GM23338 (cell line): ENCODE data around the gene ACO2. TPM values are rescaled to one million over a fixed set of nuclear protein-coding genes. Genes with fewer than 3 reads are reported as not detected.

Experiments used
- polyA plus RNA-seq: library from polyadenylated mRNA; unstranded; fragments of >200 nt; fragmentation: Nextera tagmentation; extraction: Ambion mirVana; gene quantifications from 2 replicates; pipeline ENCODE4 v1.2.1, GENCODE V29; 2016
- total RNA-seq: library from RNA; depleted of rRNA; stranded (reverse); fragments of >200 nt; shearing (Covaris generic); gene quantifications from 2 replicates; pipeline ENCODE4 v1.2.3, GENCODE V29; 2014; rRNA removed

The ACO2 gene
- total and polyA plus RNA-seq, 2 experiments from 2014 or later, result 36.2 to 79.7 TPM

Other genes starting within 250 kb of the ACO2 start
- gene CHADL, start 228.2 kb upstream of the ACO2 start, total RNA-seq, result 1.5 and 1.6 TPM in 2 replicates
- 0.70 TPM in 1 of 2 replicates, not detected in the other for gene CHADL, start 228.2 kb upstream of the ACO2 start, polyA plus RNA-seq
- 133 and 141 TPM in 2 replicates for gene RANGAP1, start 182.9 kb upstream of the ACO2 start, total RNA-seq
- gene RANGAP1, start 182.9 kb upstream of the ACO2 start, polyA plus RNA-seq, result 54.2 and 54.7 TPM in 2 replicates
- gene ZC3H7B, start 167.6 kb upstream of the ACO2 start, total RNA-seq, result 51.3 and 61.5 TPM in 2 replicates
- gene ZC3H7B, start 167.6 kb upstream of the ACO2 start, polyA plus RNA-seq, result 5.7 and 7.0 TPM in 2 replicates
- gene TEF, start 87.2 kb upstream of the ACO2 start, total RNA-seq, result 7.0 and 7.2 TPM in 2 replicates
- 2.3 and 2.4 TPM in 2 replicates for gene TEF, start 87.2 kb upstream of the ACO2 start, polyA plus RNA-seq
- gene TOB2, start 22.3 kb upstream of the ACO2 start, total RNA-seq, result 43.0 and 47.2 TPM in 2 replicates
- gene TOB2, start 22.3 kb upstream of the ACO2 start, polyA plus RNA-seq, result 26.7 and 27.3 TPM in 2 replicates
- gene PHF5A, start 425 bp upstream of the ACO2 start, total RNA-seq, result 108 and 115 TPM in 2 replicates
- 49.4 and 52.4 TPM in 2 replicates for gene PHF5A, start 425 bp upstream of the ACO2 start, polyA plus RNA-seq
- 18.6 and 19.0 TPM in 2 replicates for gene POLR3H, start 75.4 kb downstream of the ACO2 start, total RNA-seq
- 26.5 and 28.7 TPM in 2 replicates for gene POLR3H, start 75.4 kb downstream of the ACO2 start, polyA plus RNA-seq
- gene CSDC2, start 91.9 kb downstream of the ACO2 start, total RNA-seq, result 0.35 and 0.47 TPM in 2 replicates
- gene CSDC2, start 91.9 kb downstream of the ACO2 start, polyA plus RNA-seq, result 0.45 and 0.50 TPM in 2 replicates
- 8.7 and 12.1 TPM in 2 replicates for gene PMM1, start 120.7 kb downstream of the ACO2 start, total RNA-seq
- 9.9 TPM in 2 replicates for gene PMM1, start 120.7 kb downstream of the ACO2 start, polyA plus RNA-seq
- gene DESI1, start 151.9 kb downstream of the ACO2 start, total RNA-seq, result 40.4 and 53.8 TPM in 2 replicates
- gene DESI1, start 151.9 kb downstream of the ACO2 start, polyA plus RNA-seq, result 33.7 and 37.9 TPM in 2 replicates
- gene XRCC6, start 152.2 kb downstream of the ACO2 start, total RNA-seq, result 495 and 498 TPM in 2 replicates
- 351 and 352 TPM in 2 replicates for gene XRCC6, start 152.2 kb downstream of the ACO2 start, polyA plus RNA-seq
- gene SNU13, start 219.8 kb downstream of the ACO2 start, total RNA-seq, result 163 and 193 TPM in 2 replicates
- gene SNU13, start 219.8 kb downstream of the ACO2 start, polyA plus RNA-seq, result 464 and 512 TPM in 2 replicates
- gene MEI1, start 230.4 kb downstream of the ACO2 start, total RNA-seq, result 0.27 and 0.28 TPM in 2 replicates
- 0.09 and 0.87 TPM in 2 replicates for gene MEI1, start 230.4 kb downstream of the ACO2 start, polyA plus RNA-seq